HCT116 (cell line): ENCODE measurements around the gene SLC44A1. TPM values are rescaled to one million over a fixed set of nuclear protein-coding genes. Genes with fewer than 3 reads are reported as not detected.

ENCODE experiments used
- ATAC-seq: fragments of 200-7000 bp; cut with Tn5 transposase; 2 replicates; pipeline ENCODE4 v1.9.1; 2020; ENCODE audit warnings: mild to moderate bottlenecking, moderate library complexity
- BruUV-seq: library from RNA; stranded (reverse); fragments of 400-500 nt; replicated peaks from 2 replicates; lab custom pipeline; 2021; lab: Mats Ljungman, UMichigan
- CTCF ChIA-PET: fragments of 300-600 bp; sonication (Branson Sonifier 250); formaldehyde crosslinking; loops from one replicate; lab custom pipeline; 2021; ENCODE audit warnings: antibody characterized with exemption; lab: Charles Lee
- POLR2A ChIA-PET: fragments of 300-600, 350-600 bp; sonication (Branson Sonifier 250); formaldehyde crosslinking; loops from one replicate; lab custom pipeline; 2021; ENCODE audit warnings: antibody characterized with exemption; lab: Charles Lee
- RAD21 ChIA-PET, 2 experiments: fragments of 300-600 bp; sonication (Branson Sonifier 250); formaldehyde crosslinking; loops; one replicate each; lab custom pipeline; 2023; ENCODE audit warnings: low total read pairs in 2 of 2; ENCODE audit not compliant: uncharacterized antibody in 2 of 2, unreplicated experiment in 2 of 2, low non-redundant PET in 1 of 2; lab: Charles Lee
- DNase-seq: peaks from one replicate; pipeline ENCODE4 v3.0.0-alpha.2; 2010; ENCODE audit warnings: low read depth, low spot score
- H2AFZ ChIP-seq: fragments of 200-600 bp; shearing (Covaris generic), sonication (generic); 2 replicates; pipeline ENCODE4 v1.6.1; 2017; ENCODE audit warnings: low read depth, mixed run types, mixed read lengths, antibody characterized with exemption, low read length; ENCODE audit not compliant: poor library complexity, severe bottlenecking
- H3K27ac ChIP-seq: 2 replicates; pipeline ENCODE4 v1.5.1; 2012; ENCODE audit warnings: low read depth, low read length
- H3K27me3 ChIP-seq: fragments of 200-600 bp; sonication (generic); 2 replicates; pipeline ENCODE4 v1.6.1; 2016; ENCODE audit warnings: mixed run types, low read length, mixed read lengths; ENCODE audit not compliant: insufficient read depth
- H3K36me3 ChIP-seq, 2 experiments: fragments of 200-500 bp in 1 of 2; fragments of 200-600 bp in 1 of 2; sonication (Bioruptor generic) in 1 of 2; sonication (generic) in 1 of 2; 2 replicates each; pipeline versions ENCODE4 v1.5.1 to v1.6.1; 2014 to 2016; ENCODE audit warnings: low read length in 2 of 2, inconsistent platforms in 1 of 2, mixed read lengths in 1 of 2, mixed run types in 1 of 2; ENCODE audit not compliant: insufficient read depth in 2 of 2, control insufficient read depth in 1 of 2
- H3K4me1 ChIP-seq, 2 experiments: fragments of 200-600 bp in 1 of 2; sonication (generic) in 1 of 2; 2 replicates each; pipeline versions ENCODE4 v1.5.1 to v1.6.1; 2012 to 2017; ENCODE audit warnings: low read length in 2 of 2, inconsistent platforms in 1 of 2, mild to moderate bottlenecking in 1 of 2, mixed read lengths in 1 of 2, mixed run types in 1 of 2, moderate library complexity in 1 of 2; ENCODE audit not compliant: insufficient read depth in 2 of 2, control insufficient read depth in 1 of 2
- H3K4me2 ChIP-seq: fragments of 200-600 bp; sonication (generic); 2 replicates; pipeline ENCODE4 v1.6.1; 2017; ENCODE audit warnings: mixed run types, low read length, mixed read lengths
- H3K4me3 ChIP-seq, 2 experiments: fragments of 200-600 bp in 1 of 2; sonication (generic) in 1 of 2; replicated peaks in 1 of 2; 2 replicates each; pipeline ENCODE4 v1.5.1; 2011 to 2016; ENCODE audit warnings: low read length in 2 of 2, control low read depth in 1 of 2, low read depth in 1 of 2, mild to moderate bottlenecking in 1 of 2, mixed read lengths in 1 of 2, mixed run types in 1 of 2
- H3K79me2 ChIP-seq: fragments of 200-600 bp; sonication (generic); 2 replicates; pipeline ENCODE4 v1.6.1; 2017; ENCODE audit warnings: mild to moderate bottlenecking, mixed run types, low read length, moderate library complexity, mixed read lengths; ENCODE audit not compliant: insufficient read depth
- H3K9ac ChIP-seq: fragments of 200-600 bp; sonication (generic); 2 replicates; pipeline ENCODE4 v1.6.1; 2016; ENCODE audit warnings: low read length, mixed read lengths
- H3K9me2 ChIP-seq: fragments of 200-600 bp; sonication (generic), shearing (Covaris generic); 2 replicates; pipeline ENCODE4 v1.6.1; 2017; ENCODE audit warnings: mixed run types, mild to moderate bottlenecking, moderate library complexity; ENCODE audit not compliant: insufficient read depth
- H3K9me3 ChIP-seq, 2 experiments: fragments of 200-500 bp in 1 of 2; fragments of 200-600 bp in 1 of 2; sonication (Bioruptor generic) in 1 of 2; sonication (generic) in 1 of 2; 2 replicates each; pipeline ENCODE4 v1.6.1; 2014 to 2017; ENCODE audit warnings: low read length in 2 of 2, mixed read lengths in 2 of 2, inconsistent platforms in 1 of 2, low read depth in 1 of 2, mild to moderate bottlenecking in 1 of 2, mixed run types in 1 of 2, moderate library complexity in 1 of 2; ENCODE audit not compliant: control insufficient read depth in 1 of 2, insufficient read depth in 1 of 2
- H4K20me1 ChIP-seq: fragments of 200-600 bp; sonication (generic), shearing (Covaris generic); 2 replicates; pipeline ENCODE4 v1.6.1; 2017; ENCODE audit warnings: mixed run types, mild to moderate bottlenecking, moderate library complexity; ENCODE audit not compliant: insufficient read depth
- CBX3 ChIP-seq: IDR thresholded peaks from 2 replicates; pipeline ENCODE4 v1.6.1; 2012; ENCODE audit warnings: low read depth
- CEBPB ChIP-seq: IDR thresholded peaks from 2 replicates; pipeline ENCODE4 v1.6.1; 2012; ENCODE audit warnings: low read depth
- ELF1 ChIP-seq: IDR thresholded peaks from 2 replicates; pipeline ENCODE4 v1.6.1; 2012; ENCODE audit warnings: low read depth, borderline replicate concordance
- EZH2 ChIP-seq: fragments of 200-600 bp; sonication (generic); IDR thresholded peaks from 2 replicates; pipeline ENCODE4 v1.6.1; 2017; ENCODE audit warnings: antibody characterized with exemption, mixed run types
- EZH2phosphoT487 ChIP-seq: fragments of 200-600 bp; IDR thresholded peaks from 2 replicates; pipeline ENCODE4 v1.6.1; 2018; ENCODE audit warnings: antibody characterized with exemption, borderline replicate concordance
- FOSL1 ChIP-seq: IDR thresholded peaks from 2 replicates; pipeline ENCODE4 v1.6.1; 2012; ENCODE audit warnings: low read depth
- POLR2A ChIP-seq: IDR thresholded peaks from 2 replicates; pipeline ENCODE4 v1.7.0; 2011; ENCODE audit warnings: borderline replicate concordance; ENCODE audit not compliant: insufficient read depth, insufficient read length; ENCODE audit errors: extremely low read depth
- RAD21 ChIP-seq: IDR thresholded peaks from 2 replicates; pipeline ENCODE4 v1.6.1; 2012; ENCODE audit warnings: low read depth, mild to moderate bottlenecking
- SIN3A ChIP-seq: IDR thresholded peaks from 2 replicates; pipeline ENCODE4 v1.6.1; 2012; ENCODE audit warnings: low read depth
- SRF ChIP-seq: IDR thresholded peaks from 2 replicates; pipeline ENCODE4 v1.6.1; 2012; ENCODE audit warnings: low read depth
- TCF7L2 ChIP-seq: IDR thresholded peaks from 2 replicates; pipeline ENCODE4 v1.7.0; 2011; ENCODE audit warnings: borderline replicate concordance, inconsistent platforms; ENCODE audit not compliant: insufficient read depth, insufficient read length; ENCODE audit errors: extremely low read depth
- YY1 ChIP-seq: IDR thresholded peaks from 2 replicates; pipeline ENCODE4 v1.6.1; 2011; ENCODE audit warnings: low read length, low read depth, moderate library complexity, mild to moderate bottlenecking; ENCODE audit not compliant: insufficient replicate concordance; ENCODE audit errors: extremely low read depth
- intact Hi-C: fragments of 100-400 bp; cut with micrococcal nuclease; formaldehyde crosslinking; loops from 2 replicates; pipeline ENCODE4 v1.10.0; 2022
- total RNA-seq: library from RNA; stranded (reverse); gene quantifications from one replicate; pipeline ENCODE4 v1.2.1, GENCODE V29; 2021; ENCODE audit not compliant: unreplicated experiment
- TF ChIP-seq, protein P1 (sequence below): IDR thresholded peaks from 2 replicates; pipeline ENCODE4 v1.6.1; 2012
- TF ChIP-seq, protein P2 (sequence below): IDR thresholded peaks from 2 replicates; pipeline ENCODE4 v1.6.1; 2012; ENCODE audit warnings: low read depth
- TF ChIP-seq, protein P3 (sequence below): IDR thresholded peaks from 2 replicates; pipeline ENCODE4 v1.6.1; 2012

The SLC44A1 gene
- total RNA-seq, 1 experiment from 2014 or later = 44.1 TPM

DNA sequence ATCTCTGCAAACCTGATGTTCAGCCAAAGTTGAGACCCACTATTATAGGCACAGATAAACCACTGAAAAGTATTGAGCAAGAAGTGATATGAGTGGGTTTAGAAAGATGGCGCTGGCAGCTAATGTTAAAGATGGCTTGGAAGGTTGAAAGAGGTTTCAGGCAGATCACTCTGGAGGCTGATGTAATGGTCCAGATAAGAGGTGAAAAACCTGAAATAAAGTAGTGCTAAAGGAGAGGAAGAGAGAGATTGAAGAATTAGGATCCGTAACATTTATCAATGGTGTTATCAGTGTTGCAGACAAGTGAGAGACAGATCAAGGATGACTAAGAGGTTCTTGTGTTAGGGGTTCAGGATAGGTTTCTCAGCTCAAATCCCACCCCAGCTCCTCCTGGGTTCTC, 58.3 kb downstream of the SLC44A1 start:
- TF ChIP-seq, protein P1, sequence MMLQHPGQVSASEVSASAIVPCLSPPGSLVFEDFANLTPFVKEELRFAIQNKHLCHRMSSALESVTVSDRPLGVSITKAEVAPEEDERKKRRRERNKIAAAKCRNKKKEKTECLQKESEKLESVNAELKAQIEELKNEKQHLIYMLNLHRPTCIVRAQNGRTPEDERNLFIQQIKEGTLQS = no peak
- TF ChIP-seq YY1 (no peak), POLR2A (no peak), RAD21 (no peak), CBX3 (no peak), EZH2 (no peak), ELF1 (no peak), CEBPB (no peak), SRF (no peak), TCF7L2 (no peak), FOSL1 (no peak), EZH2phosphoT487 (no peak), SIN3A (no peak)
- TF ChIP-seq, protein P2, sequence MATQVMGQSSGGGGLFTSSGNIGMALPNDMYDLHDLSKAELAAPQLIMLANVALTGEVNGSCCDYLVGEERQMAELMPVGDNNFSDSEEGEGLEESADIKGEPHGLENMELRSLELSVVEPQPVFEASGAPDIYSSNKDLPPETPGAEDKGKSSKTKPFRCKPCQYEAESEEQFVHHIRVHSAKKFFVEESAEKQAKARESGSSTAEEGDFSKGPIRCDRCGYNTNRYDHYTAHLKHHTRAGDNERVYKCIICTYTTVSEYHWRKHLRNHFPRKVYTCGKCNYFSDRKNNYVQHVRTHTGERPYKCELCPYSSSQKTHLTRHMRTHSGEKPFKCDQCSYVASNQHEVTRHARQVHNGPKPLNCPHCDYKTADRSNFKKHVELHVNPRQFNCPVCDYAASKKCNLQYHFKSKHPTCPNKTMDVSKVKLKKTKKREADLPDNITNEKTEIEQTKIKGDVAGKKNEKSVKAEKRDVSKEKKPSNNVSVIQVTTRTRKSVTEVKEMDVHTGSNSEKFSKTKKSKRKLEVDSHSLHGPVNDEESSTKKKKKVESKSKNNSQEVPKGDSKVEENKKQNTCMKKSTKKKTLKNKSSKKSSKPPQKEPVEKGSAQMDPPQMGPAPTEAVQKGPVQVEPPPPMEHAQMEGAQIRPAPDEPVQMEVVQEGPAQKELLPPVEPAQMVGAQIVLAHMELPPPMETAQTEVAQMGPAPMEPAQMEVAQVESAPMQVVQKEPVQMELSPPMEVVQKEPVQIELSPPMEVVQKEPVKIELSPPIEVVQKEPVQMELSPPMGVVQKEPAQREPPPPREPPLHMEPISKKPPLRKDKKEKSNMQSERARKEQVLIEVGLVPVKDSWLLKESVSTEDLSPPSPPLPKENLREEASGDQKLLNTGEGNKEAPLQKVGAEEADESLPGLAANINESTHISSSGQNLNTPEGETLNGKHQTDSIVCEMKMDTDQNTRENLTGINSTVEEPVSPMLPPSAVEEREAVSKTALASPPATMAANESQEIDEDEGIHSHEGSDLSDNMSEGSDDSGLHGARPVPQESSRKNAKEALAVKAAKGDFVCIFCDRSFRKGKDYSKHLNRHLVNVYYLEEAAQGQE = no peak
- TF ChIP-seq, protein P3, sequence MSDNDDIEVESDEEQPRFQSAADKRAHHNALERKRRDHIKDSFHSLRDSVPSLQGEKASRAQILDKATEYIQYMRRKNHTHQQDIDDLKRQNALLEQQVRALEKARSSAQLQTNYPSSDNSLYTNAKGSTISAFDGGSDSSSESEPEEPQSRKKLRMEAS = no peak
- no peaks in the 10 kb centered on the region for H3K27me3 ChIP-seq
- H3K27ac ChIP-seq = no peak overlapping the region
- CTCF ChIA-PET = no interaction called here
- H2AFZ ChIP-seq = no peak overlapping the region
- H3K9ac ChIP-seq = no peak overlapping the region
- H4K20me1 ChIP-seq = no peaks in the 10 kb centered on the region
- POLR2A ChIA-PET = no interaction called here
- ATAC-seq (no peak), DNase-seq (no peak)
- no TSS peak for BruUV-seq
- H3K9me2 ChIP-seq = no peaks in the 10 kb centered on the region
- H3K4me1 ChIP-seq = peaks cover 0 to 6% of the 10 kb centered on the region in 2 experiments; a peak in 1 of 4 replicates
- H3K4me2 ChIP-seq = no peak overlapping the region
- intact Hi-C loops = no loop called here
- RAD21 ChIA-PET = no interaction called here
- H3K36me3 ChIP-seq = 0 out of 4 replicates have a peak, but pooled peaks cover 0 to 2% of the 10 kb centered on the region in 2 experiments
- no peaks in the 10 kb centered on the region for H3K9me3 ChIP-seq
- no peak overlapping the region for H3K4me3 ChIP-seq
- H3K79me2 ChIP-seq = no peaks in the 10 kb centered on the region
